Retinal pigment epithelial cell (primary cell): ENCODE measurements around the gene PYHIN1.

Experiments used
- DNase-seq: peaks from one replicate; pipeline ENCODE4 v3.0.0-alpha.2; 2010; ENCODE audit warnings: low read depth
- H3K4me3 ChIP-seq: 2 replicates; pipeline ENCODE4 v1.5.1; 2011; ENCODE audit warnings: mild to moderate bottlenecking, low read length, control low read depth, moderate library complexity
- CTCF ChIP-seq: conservative IDR thresholded peaks from 2 replicates; pipeline ENCODE4 v1.5.1; 2011; ENCODE audit warnings: low read depth, low read length, control low read depth, inconsistent platforms

The PYHIN1 gene

GRCh38 chr1:159015440-159015909 is 84.1 kb downstream of the PYHIN1 start:
- no peak for TF ChIP-seq CTCF
- peak; percentile 67 for DNase-seq
- H3K4me3 ChIP-seq: no peak overlapping the region

GRCh38 chr1:159023723-159024122 is 92.4 kb downstream of the PYHIN1 start:
- no peak for DNase-seq
- no peak overlapping the region for H3K4me3 ChIP-seq
- no peak for TF ChIP-seq CTCF

GRCh38 chr1:159025043-159025442 is 93.7 kb downstream of the PYHIN1 start:
- no peak for TF ChIP-seq CTCF
- DNase-seq: no peak

More at GRCh38 chr1:159025043-159025442, 93.7 kb downstream of the PYHIN1 start:
- no peak overlapping the region for H3K4me3 ChIP-seq
